ENCODE data around the gene UMAD1.

DNA sequence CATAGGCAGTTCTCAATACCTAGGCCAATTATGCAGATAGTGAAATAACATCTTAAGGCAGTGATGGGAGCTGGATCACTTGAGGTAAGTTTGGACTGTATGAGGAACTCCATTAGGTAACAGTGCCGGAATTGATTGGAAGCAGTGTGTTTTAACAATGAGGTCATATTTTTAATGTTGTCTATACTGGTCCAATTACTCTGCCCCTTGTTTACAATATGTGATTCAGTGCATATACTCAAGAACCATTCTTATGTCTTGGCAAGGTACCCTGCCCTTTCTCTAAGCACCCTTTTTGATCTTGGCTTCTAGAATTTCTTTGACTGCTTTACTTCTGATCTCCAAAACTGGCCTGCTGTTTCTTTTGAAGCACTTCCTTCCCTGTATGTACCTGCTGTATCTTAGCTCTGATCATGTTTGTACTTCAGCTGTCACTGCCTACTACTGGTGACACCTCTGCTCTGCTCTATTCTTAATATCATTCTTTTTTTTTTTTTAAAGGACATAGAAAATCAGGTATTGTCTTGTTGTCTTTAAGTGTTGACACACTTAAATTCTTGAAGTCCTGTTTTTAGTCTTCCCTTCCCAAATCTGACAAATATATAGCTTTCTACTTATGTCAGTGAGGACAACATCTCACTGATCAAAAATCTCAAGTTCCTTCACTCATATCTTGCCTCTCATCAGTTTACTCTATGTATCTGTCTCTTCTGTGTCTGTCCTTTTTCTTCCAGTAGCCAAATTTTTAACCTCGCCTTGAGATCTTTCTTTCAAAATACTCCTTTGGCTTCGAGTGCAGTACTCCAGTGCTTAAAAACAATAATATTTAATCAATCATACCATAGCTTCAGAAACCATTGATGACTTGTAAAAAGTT is 124.2 kb downstream of the UMAD1 start:
- TF ChIP-seq POLR2A (IDR thresholded peaks at IDR 0.05; ENCODE audit: low read length) (no peak), GATA1 (IDR thresholded peaks at IDR 0.05; ENCODE audit: low read depth, low read length) (no peak)
